Measurements from ENCODE around the gene AGPS. TPM values are rescaled to one million over a fixed set of nuclear protein-coding genes. Genes with fewer than 3 reads are reported as not detected.
"Not testable (repeated sequence)": the region's sequence is repeated elsewhere in the genome, so short reads cannot be mapped to it uniquely, and the experiment has no call there.

The AGPS gene
- total RNA-seq, 2 experiments from 2014 or later, result 2.1 to 9.6 TPM

DNA sequence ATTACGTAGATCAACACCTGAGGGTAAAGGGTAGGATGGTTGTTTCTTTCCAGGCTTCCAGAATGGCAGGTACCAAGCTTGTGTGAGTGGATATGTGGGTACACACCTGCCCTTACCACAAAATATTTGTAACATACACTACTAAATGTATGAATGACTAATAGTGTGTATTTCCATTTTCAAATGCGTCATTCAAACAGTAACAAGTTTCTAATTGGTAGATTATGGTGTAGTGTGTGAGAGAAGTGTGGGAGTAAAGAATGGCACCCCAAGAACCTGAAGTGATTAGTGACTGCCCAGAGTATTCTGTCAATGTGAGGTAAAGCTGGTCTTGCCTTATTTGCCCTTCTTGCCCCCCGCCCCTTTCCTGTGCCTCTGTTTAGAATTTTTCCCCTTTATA, 21.1 kb downstream of the AGPS start:
- H3K27ac ChIP-seq (ENCODE audit: low read depth, low read length, poor library complexity, severe bottlenecking), result no peak overlapping the region
- no peak overlapping the region for H3K4me2 ChIP-seq (ENCODE audit: low read length)
- no peaks in the 10 kb centered on the region for H4K20me1 ChIP-seq (ENCODE audit: insufficient read depth, low read length)
- H3K9me3 ChIP-seq (ENCODE audit: low read length), result no peaks in the 10 kb centered on the region
- ChIA-PET CTCF (ENCODE audit: unreplicated experiment) (no interaction called here), POLR2A (interaction anchor here (0.6 to 1.1 kb wide), 2 partner anchors 20 to 47 kb away, joined by 3 to 4 read pairs; no protein-coding TSS in a partner anchor)
- H3K79me2 ChIP-seq (ENCODE audit: insufficient read depth, low read depth, low read length), result no peaks in the 10 kb centered on the region
- BruUV-seq (replicated peaks), result no TSS peak
- no peak for TF ChIP-seq EZH2phosphoT487 (IDR thresholded peaks at IDR 0.05; ENCODE audit: borderline replicate concordance, low read depth, low read length)
- TF ChIP-seq CTCF (conservative IDR thresholded peaks at IDR 0.05; ENCODE audit: low read length), result no peak
- H3K4me1 ChIP-seq (ENCODE audit: insufficient read depth, low read length, poor library complexity, severe bottlenecking), result no peaks in the 10 kb centered on the region
- intact Hi-C loops (cut with micrococcal nuclease; ENCODE audit: unreplicated experiment), result no loop called here
- no peak overlapping the region for H2AFZ ChIP-seq (ENCODE audit: low read length)
- no peak for DNase-seq (ENCODE audit: low spot score)
- H3K4me3 ChIP-seq (ENCODE audit: low read depth, low read length, poor library complexity, severe bottlenecking), result no peak overlapping the region
- H3K36me3 ChIP-seq (ENCODE audit: insufficient read depth, low read length), result no peaks in the 10 kb centered on the region
- H3K9me2 ChIP-seq (ENCODE audit: insufficient read depth, low read length), result no peaks in the 10 kb centered on the region

- ChIA-PET CTCF (ENCODE audit: unreplicated experiment) (no interaction called here), POLR2A (interaction anchor here (0.9 to 1.7 kb wide), 3 partner anchors 10 to 84 kb away, joined by 3 to 5 read pairs (median 4); no protein-coding TSS in a partner anchor)
- no peaks in the 10 kb centered on the region for H3K4me1 ChIP-seq (ENCODE audit: insufficient read depth, low read length, poor library complexity, severe bottlenecking)
- H2AFZ ChIP-seq (ENCODE audit: low read length), result no peak overlapping the region
- no peaks in the 10 kb centered on the region for H4K20me1 ChIP-seq (ENCODE audit: insufficient read depth, low read length)
- H3K4me3 ChIP-seq (ENCODE audit: low read depth, low read length, poor library complexity, severe bottlenecking), result no peak overlapping the region
- no peak overlapping the region for H3K4me2 ChIP-seq (ENCODE audit: low read length)
- no peaks in the 10 kb centered on the region for H3K9me3 ChIP-seq (ENCODE audit: low read length)
- H3K36me3 ChIP-seq (ENCODE audit: insufficient read depth, low read length), result no peaks in the 10 kb centered on the region
- BruUV-seq (replicated peaks), result no TSS peak
- intact Hi-C loops (cut with micrococcal nuclease; ENCODE audit: unreplicated experiment), result no loop called here
- no peak overlapping the region for H3K27ac ChIP-seq (ENCODE audit: low read depth, low read length, poor library complexity, severe bottlenecking)
- no peaks in the 10 kb centered on the region for H3K79me2 ChIP-seq (ENCODE audit: insufficient read depth, low read depth, low read length)
- TF ChIP-seq EZH2phosphoT487 (IDR thresholded peaks at IDR 0.05; ENCODE audit: borderline replicate concordance, low read depth, low read length), result no peak
- TF ChIP-seq CTCF (conservative IDR thresholded peaks at IDR 0.05; ENCODE audit: low read length), result no peak
- H3K9me2 ChIP-seq (ENCODE audit: insufficient read depth, low read length), result no peaks in the 10 kb centered on the region
- no peak for DNase-seq (ENCODE audit: low spot score)
These were observed 26.7 kb downstream of the AGPS start for GRCh38 chr2:177419274-177419673.

- H3K36me3 ChIP-seq (ENCODE audit: insufficient read depth, low read length), result no peaks in the 10 kb centered on the region
- no peak overlapping the region for H3K4me2 ChIP-seq (ENCODE audit: low read length)
- no peak for DNase-seq (ENCODE audit: low spot score)
- intact Hi-C loops (cut with micrococcal nuclease; ENCODE audit: unreplicated experiment), result no loop called here
- H3K4me3 ChIP-seq (ENCODE audit: low read depth, low read length, poor library complexity, severe bottlenecking), result no peak overlapping the region
- H2AFZ ChIP-seq (ENCODE audit: low read length), result no peak overlapping the region
- no peaks in the 10 kb centered on the region for H3K9me3 ChIP-seq (ENCODE audit: low read length)
- no peaks in the 10 kb centered on the region for H3K79me2 ChIP-seq (ENCODE audit: insufficient read depth, low read depth, low read length)
- CTCF ChIA-PET (ENCODE audit: unreplicated experiment), result no interaction called here
- BruUV-seq (replicated peaks), result no TSS peak
- no peaks in the 10 kb centered on the region for H4K20me1 ChIP-seq (ENCODE audit: insufficient read depth, low read length)
- POLR2A ChIA-PET, result no interaction called here
- H3K9me2 ChIP-seq (ENCODE audit: insufficient read depth, low read length), result no peaks in the 10 kb centered on the region
- H3K27ac ChIP-seq (ENCODE audit: low read depth, low read length, poor library complexity, severe bottlenecking), result no peak overlapping the region
- TF ChIP-seq EZH2phosphoT487 (IDR thresholded peaks at IDR 0.05; ENCODE audit: borderline replicate concordance, low read depth, low read length) (no peak), CTCF (conservative IDR thresholded peaks at IDR 0.05; ENCODE audit: low read length) (no peak)
- H3K4me1 ChIP-seq (ENCODE audit: insufficient read depth, low read length, poor library complexity, severe bottlenecking), result no peaks in the 10 kb centered on the region
These were observed 29.7 kb downstream of the AGPS start for GRCh38 chr2:177422271-177422670.

DNA sequence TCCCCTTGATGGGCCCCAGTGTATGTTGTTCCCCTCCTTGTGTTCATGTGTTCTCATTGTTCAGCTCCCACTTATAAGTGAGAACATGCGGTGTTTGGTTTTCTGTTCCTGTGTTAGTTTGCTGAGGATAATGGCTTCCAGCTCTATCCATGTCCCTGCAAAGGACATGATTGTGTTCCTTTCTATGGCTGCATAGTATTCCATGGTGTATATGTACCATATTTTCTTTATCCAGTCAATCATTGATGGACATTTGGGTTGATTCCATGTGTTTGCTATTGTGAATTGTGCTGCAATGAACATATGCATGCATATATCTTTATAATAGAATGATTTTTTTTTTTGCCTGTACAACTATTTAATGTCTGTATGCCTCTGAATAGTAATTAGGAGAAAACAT, 31.5 kb downstream of the AGPS start:
- H3K9me3 ChIP-seq (ENCODE audit: low read length); H2AFZ ChIP-seq (ENCODE audit: low read length); H3K27ac ChIP-seq (ENCODE audit: low read depth, low read length, poor library complexity, severe bottlenecking); CTCF ChIA-PET (ENCODE audit: unreplicated experiment); H3K4me2 ChIP-seq (ENCODE audit: low read length); H3K4me1 ChIP-seq (ENCODE audit: insufficient read depth, low read length, poor library complexity, severe bottlenecking); BruUV-seq (replicated peaks); H3K4me3 ChIP-seq (ENCODE audit: low read depth, low read length, poor library complexity, severe bottlenecking); H3K79me2 ChIP-seq (ENCODE audit: insufficient read depth, low read depth, low read length); H3K9me2 ChIP-seq (ENCODE audit: insufficient read depth, low read length); H3K36me3 ChIP-seq (ENCODE audit: insufficient read depth, low read length); intact Hi-C loops (cut with micrococcal nuclease; ENCODE audit: unreplicated experiment); H4K20me1 ChIP-seq (ENCODE audit: insufficient read depth, low read length); DNase-seq (ENCODE audit: low spot score): not testable (repeated sequence)
- POLR2A ChIA-PET, result interaction anchor here (0.7 to 0.9 kb wide), 2 partner anchors 13 to 468 kb away, joined by 3 to 5 read pairs; no protein-coding TSS in a partner anchor
